Measurements from ENCODE around the gene TNPO3.
A peak's percentile ranks its signal among the peaks of the same experiment; 100 is the strongest.
"Not testable (repeated sequence)": the region's sequence is repeated elsewhere in the genome, so short reads cannot be mapped to it uniquely, and the experiment has no call there.

Gene TNPO3

DNA sequence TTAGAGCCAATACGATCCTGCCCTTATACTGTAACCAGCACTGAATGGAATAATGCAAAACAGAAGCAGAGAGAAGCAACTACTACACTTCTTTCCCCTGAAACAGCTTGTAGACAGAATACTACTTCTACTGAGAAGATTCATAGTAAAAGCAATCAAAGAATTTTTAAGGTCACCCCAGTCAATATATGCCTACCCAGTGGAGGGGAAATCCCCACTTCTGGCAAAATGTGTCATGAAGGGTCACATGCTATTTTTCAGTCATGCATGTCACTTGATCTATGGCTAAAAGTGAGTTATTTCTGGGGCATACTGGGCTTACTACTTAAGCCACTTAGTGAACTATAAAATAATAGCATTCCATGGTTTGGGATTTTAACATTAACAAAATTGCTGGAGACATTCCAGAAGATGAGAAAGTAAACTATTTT, 91.6 kb downstream of the TNPO3 start:
- DNase-seq, result no peak

- DNase-seq, result no peak
Observed at GRCh38 chr7:128962899-128963298, 92.0 kb downstream of the TNPO3 start.

- no peak for DNase-seq
Observed at GRCh38 chr7:128961030-128961659, 93.8 kb downstream of the TNPO3 start.

DNA sequence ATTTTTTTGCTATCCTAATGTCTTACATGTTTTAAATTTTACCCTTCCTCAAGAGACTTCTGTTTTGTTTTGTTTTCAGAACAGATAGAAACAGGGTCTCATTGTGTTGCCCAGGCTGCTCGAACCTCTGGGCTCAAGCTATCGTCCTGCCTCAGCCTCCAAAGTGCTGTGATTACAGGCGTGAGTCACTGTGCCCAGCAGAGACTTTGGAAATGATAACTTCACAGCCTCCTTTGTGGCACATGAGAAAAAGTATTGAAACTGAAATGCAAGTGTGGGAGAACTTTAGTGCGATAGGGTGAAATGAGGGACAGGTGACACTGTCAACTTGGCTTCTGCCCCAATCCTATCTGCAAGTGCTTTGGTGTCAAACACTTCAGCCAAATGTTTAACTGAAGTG, 95.6 kb downstream of the TNPO3 start:
- DNase-seq, result no peak

GRCh38 chr7:128955981-128956380, 98.9 kb downstream of the TNPO3 start:
- DNase-seq, result no peak

- DNase-seq, result peak in 2 of 58 donors; percentile 12 to 31
Observed at GRCh38 chr7:128954830-128955802, 99.8 kb downstream of the TNPO3 start.

DNA sequence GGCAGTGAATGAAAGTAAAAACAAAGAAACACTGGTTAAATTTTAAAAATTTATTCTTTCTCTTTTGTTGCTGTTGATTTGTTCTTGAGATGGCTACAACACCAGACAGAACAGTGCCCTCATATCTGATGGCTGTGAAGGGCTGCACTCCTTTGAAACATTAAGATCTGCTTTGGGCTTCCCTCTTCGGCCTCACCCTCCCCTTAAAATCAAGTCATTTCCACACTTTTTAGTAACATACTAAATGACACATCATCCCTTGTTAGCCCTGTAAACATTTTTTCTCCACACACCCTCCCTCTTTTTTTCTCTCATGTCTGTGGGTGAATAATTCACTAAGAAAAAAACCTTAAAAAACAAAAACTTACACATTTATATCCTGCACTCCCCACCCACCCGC, 100.8 kb downstream of the TNPO3 start:
- DNase-seq, result no peak

DNA sequence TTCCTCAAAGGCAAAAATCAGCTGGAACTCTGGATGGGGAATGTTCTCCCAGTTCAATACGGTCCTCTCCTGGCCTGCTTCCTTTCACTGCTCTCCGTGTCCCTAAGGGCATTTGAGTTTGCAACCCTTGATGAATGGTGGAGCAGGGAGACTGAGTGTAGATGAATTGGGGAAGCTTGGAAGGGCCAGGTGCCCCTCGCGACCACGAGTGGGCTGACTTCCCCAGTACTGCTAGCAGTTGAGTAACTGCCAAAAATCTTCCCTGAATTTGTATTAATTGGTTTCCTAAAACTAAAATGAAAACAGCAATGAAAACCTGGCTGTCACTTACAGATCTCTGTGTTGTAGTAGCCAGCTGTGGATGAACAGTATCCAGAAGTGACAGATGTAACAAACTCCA, 103.6 kb downstream of the TNPO3 start:
- DNase-seq, result no peak

- DNase-seq, result peak in 3 of 58 donors; percentile 18 to 23 (median 22)
Observed at GRCh38 chr7:128948976-128949760, 105.7 kb downstream of the TNPO3 start.

- DNase-seq, result no peak
Observed at GRCh38 chr7:128948312-128948973, 106.5 kb downstream of the TNPO3 start.

DNA sequence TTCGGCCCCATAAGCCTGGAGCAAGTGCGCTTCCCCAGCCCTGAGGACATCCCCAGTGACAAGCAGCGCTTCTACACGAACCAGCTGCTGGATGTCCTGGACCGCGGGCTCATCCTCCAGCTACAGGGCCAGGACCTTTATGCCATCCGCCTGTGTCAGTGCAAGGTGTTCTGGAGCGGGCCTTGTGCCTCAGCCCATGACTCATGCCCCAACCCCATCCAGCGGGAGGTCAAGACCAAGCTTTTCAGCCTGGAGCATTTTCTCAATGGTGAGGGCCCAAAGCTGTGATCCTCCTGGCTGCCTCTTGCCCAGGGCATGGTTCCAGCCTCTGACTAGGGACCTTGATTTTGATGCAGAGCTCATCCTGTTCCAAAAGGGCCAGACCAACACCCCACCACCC, 107.1 kb downstream of the TNPO3 start:
- DNase-seq, result no peak

DNA sequence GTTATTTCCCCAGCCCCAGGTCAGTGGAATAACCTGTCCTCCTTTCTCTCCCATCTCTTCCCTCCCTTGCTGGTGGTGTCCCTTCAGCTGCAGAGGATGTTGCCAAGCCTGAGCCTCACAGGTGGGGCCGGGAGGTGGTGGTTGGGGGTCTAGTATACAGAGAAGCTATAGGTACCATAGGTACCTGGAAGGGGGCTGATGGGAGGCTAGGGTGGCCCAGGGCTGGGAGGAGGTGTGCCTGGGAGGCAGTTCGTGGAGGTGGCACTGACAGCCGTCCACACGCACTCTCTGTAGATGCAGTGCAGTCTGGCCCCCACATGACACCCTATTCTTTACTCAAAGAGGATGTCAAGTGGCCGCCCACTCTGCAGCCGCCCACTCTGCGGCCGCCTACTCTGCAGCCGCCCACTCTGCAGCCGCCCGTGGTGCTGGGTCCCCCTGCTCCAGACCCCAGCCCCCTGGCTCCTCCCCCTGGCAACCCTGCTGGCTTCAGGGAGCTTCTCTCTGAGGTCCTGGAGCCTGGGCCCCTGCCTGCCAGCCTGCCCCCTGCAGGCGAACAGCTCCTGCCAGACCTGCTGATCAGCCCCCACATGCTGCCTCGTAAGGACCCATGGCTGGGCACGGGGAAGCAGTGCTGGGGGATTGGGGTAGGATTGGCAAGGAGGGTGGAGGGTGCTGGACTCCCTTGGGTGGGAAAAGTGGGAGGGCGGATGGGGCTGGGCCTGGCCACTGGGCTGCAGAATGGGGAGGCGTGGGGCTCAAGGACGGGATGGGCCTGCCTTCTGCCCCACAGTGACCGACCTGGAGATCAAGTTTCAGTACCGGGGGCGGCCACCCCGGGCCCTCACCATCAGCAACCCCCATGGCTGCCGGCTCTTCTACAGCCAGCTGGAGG, 107.7 kb downstream of the TNPO3 start:
- no peak for DNase-seq

- no peak for DNase-seq
Observed at GRCh38 chr7:128945668-128946366, 109.1 kb downstream of the TNPO3 start.

- no peak for DNase-seq
Observed at GRCh38 chr7:128944487-128945236, 110.2 kb downstream of the TNPO3 start.

DNA sequence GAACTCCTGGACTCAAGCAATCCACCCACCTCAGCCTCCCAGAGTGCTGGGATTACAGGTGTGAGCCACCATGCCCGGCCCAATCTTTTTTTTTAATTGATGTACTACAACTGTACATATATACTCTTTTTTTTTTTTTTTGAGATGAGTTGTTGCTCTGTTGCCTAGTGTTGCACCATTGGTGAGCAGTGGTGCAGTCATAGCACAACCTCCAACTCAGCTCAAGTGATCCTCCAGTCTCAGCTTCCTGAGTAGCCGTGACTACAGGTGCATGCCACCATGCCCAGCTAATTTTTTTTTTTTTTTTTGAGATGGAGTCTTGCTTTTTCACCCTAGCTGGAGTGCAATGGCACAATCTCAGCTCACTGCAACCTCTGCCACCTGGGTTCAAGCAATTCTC, 111.7 kb downstream of the TNPO3 start:
- not testable (repeated sequence) for DNase-seq

DNA sequence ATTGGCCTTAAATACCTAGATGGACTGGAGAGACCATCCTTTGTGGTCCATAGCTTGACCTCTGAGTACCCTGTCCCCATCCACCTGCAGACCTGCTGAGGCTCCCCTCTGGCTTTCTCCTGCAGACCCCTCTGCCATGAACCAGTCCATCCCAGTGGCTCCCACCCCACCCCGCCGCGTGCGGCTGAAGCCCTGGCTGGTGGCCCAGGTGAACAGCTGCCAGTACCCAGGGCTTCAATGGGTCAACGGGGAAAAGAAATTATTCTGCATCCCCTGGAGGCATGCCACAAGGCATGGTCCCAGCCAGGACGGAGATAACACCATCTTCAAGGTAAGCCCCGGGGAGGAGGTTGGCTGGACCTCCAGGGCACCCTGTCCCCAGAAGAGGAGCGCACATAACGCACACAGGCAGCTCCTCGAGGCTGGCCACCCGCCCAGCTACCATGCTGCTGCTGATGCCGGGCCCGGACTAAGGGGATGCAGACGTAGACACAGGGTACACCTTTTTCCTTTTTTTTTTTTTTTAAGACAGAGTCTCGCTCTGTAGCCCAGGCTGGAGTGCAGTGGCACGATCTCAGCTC, 112.9 kb downstream of the TNPO3 start:
- DNase-seq, result no peak

GRCh38 chr7:128941323-128941890, 113.5 kb downstream of the TNPO3 start:
- DNase-seq, result no peak
